ENCODE results near the gene WNT3A.

Gene WNT3A

GRCh38 chr1:228039006-228039903 is 32.5 kb downstream of the WNT3A start:
- H3K4me3 ChIP-seq (replicated peaks; ENCODE audit: low read depth, low read length), result no peak overlapping the region
- DNase-seq (ENCODE audit: extremely low read depth, low read depth), result no peak
- TF ChIP-seq CTCF (IDR thresholded peaks at IDR 0.05; ENCODE audit: low read depth, low read length, missing control alignments), result no peak

GRCh38 chr1:228039986-228040385 is 33.2 kb downstream of the WNT3A start:
- DNase-seq (ENCODE audit: extremely low read depth, low read depth), result no peak
- H3K4me3 ChIP-seq (replicated peaks; ENCODE audit: low read depth, low read length), result no peak overlapping the region
- TF ChIP-seq CTCF (IDR thresholded peaks at IDR 0.05; ENCODE audit: low read depth, low read length, missing control alignments), result no peak

- H3K4me3 ChIP-seq (replicated peaks; ENCODE audit: low read depth, low read length), result no peak overlapping the region
- TF ChIP-seq CTCF (IDR thresholded peaks at IDR 0.05; ENCODE audit: low read depth, low read length, missing control alignments), result no peak
- DNase-seq (ENCODE audit: extremely low read depth, low read depth), result no peak
Observed at GRCh38 chr1:228041316-228041715, 34.5 kb downstream of the WNT3A start.

- no peak overlapping the region for H3K4me3 ChIP-seq (replicated peaks; ENCODE audit: low read depth, low read length)
- no peak for TF ChIP-seq CTCF (IDR thresholded peaks at IDR 0.05; ENCODE audit: low read depth, low read length, missing control alignments)
Observed at GRCh38 chr1:228042508-228042907, 35.7 kb downstream of the WNT3A start.

GRCh38 chr1:228043281-228043848 is 36.6 kb downstream of the WNT3A start:
- TF ChIP-seq CTCF (IDR thresholded peaks at IDR 0.05; ENCODE audit: low read depth, low read length, missing control alignments), result no peak
- no peak overlapping the region for H3K4me3 ChIP-seq (replicated peaks; ENCODE audit: low read depth, low read length)
- DNase-seq (ENCODE audit: extremely low read depth, low read depth), result no peak

More at GRCh38 chr1:228042508-228042907, 35.7 kb downstream of the WNT3A start:
- DNase-seq (ENCODE audit: extremely low read depth, low read depth), result no peak

- no peak overlapping the region for H3K4me3 ChIP-seq (replicated peaks; ENCODE audit: low read depth, low read length)
- no peak for TF ChIP-seq CTCF (IDR thresholded peaks at IDR 0.05; ENCODE audit: low read depth, low read length, missing control alignments)
- no peak for DNase-seq (ENCODE audit: extremely low read depth, low read depth)
Observed at GRCh38 chr1:228044961-228045360, 38.2 kb downstream of the WNT3A start.

All from HFF-Myc (cell line).